NCI-H128 (cell line): ENCODE results near the gene GOLT1B.

Experiments
- DNase-seq: peaks from one replicate; lab custom pipeline; 2025; ENCODE audit not compliant: unreplicated experiment; lab: John Stamatoyannopoulos, UW

GOLT1B gene

GRCh38 chr12:21521541-21521940 lies 20.0 kb downstream of the GOLT1B start:
- no peak for DNase-seq

GRCh38 chr12:21523148-21523547 lies 21.6 kb downstream of the GOLT1B start:
- DNase-seq: no peak

GRCh38 chr12:21526053-21526452 lies 24.5 kb downstream of the GOLT1B start, which contains the start of gene SPX:
Gene SPX, plus strand, starts transcription at chr12:21526296. Its CDS starts 177 bp downstream, at chr12:21526473.
- DNase-seq: no peak

DNA sequence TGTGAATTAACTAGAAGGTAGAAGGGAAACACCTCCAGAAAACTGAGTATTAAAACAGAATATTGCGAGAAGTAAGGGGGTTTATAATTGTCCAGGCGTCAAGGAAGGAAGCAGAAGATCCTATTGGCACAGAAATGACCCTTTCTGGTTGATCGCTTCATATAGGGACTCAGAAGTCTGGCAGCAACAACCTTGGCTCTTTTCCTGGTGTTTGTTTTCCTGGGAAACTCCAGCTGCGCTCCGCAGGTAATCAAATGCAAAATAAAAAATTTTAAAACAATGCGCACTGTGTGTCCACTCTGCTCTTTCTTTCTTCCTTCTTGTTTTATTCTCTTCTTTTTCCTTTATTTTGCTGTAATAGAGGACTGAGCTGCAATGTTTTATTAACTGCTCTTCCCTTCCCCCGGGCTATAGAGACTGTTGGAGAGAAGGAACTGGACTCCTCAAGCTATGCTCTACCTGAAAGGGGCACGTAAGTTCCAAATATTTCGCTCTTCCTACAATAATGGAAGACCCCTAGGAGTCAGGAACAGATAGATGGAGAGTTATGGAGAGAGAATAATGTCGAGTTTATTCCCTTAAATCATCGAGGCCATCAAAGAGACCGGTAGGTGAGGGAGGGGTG lies 25.2 kb downstream of the GOLT1B start:
- no peak for DNase-seq

DNA sequence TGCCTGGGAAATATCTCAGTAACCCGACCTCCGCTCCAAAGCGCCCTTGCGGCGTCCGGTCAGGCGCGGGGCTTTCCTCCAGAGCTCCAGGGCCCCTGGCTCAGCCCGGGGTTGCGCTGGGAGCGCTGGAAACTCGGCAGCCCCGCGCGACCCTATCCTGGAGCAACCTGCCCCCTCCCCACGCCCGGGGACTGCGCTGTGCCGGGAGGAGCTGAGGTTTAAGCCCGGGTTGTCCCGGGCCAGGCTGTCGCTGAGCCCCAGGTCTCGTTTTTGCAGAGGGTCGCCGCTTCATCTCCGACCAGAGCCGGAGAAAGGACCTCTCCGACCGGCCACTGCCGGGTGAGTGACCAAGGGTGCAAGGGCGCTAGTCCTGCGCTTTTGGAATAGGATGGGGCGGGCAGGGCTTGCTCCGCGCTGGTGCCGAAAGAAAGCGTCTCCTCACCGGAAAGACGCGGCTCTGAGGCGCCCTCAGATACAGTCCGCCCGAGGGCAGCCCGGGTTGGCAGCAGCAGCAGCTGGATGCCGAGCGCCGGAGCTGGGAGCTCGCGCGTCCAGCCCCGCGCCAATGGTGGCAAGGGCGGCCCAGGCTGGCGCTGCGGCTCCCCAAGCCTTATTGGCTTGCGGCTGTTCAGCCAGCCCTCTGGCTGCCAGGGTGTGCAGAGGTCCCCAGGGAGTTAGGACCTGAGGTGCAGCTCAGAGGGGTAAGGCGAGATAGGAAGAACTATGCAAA lies 26.0 kb downstream of the GOLT1B start:
- DNase-seq: peak; percentile 14

DNA sequence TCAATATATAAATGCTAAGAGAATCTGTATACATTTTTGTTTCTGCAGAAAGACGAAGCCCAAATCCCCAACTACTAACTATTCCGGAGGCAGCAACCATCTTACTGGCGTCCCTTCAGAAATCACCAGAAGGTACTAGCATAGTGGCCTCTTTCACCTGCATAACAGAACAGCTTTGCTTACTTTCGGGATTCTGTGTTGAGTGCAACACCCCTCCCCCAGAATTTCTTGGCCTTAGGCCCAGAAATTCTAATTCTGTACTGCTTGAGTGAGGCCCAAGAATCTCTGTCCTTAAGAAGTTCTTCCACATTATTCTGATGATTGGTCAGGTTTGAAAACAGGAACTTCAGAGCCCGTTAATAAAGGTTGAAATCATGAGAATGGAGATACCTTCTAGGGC lies 27.4 kb downstream of the GOLT1B start:
- DNase-seq: no peak

GRCh38 chr12:21529456-21529855 lies 27.9 kb downstream of the GOLT1B start:
- DNase-seq: no peak

- DNase-seq: no peak
Observed at GRCh38 chr12:21538061-21538653, 36.6 kb downstream of the GOLT1B start.

- DNase-seq: no peak
Observed at GRCh38 chr12:21539797-21540196, 38.2 kb downstream of the GOLT1B start.

DNA sequence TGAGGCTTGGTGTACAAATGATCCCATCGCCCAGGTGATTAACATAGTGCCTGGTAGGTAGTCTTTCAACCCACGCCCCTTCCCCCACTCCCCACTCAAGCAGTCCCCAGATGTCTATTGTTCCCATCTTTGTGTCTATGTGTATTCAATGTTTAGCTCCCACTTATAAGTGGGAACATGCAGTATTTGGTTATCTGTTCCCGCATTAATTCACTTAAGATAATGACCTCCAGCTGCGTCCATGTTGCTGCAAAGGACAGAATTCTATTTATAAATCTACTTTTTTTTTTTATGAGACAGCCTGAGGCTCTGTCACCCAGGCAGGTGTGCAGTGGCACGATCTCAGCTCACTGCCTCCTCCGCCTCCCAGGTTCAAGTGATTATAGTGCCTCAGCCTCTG lies 40.2 kb downstream of the GOLT1B start:
- DNase-seq: no peak

DNA sequence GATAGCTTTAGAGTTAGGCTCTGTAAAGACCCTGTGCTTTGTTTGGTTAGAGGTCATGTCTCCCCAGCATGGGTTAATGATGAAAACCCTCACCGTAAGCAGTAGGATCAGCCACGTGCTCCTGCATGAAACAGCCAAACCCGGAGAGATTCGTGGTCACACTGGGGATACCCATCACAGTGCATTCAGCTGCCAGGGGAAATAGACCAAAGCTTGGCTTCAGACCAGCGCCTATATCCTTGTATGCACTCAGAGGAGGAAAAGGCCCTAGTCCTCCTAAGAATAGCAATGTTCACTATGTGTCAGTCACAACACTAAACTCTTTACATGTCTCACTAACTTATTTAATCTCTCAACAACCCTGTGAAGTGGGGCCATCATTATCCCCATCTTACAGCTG lies 40.8 kb downstream of the GOLT1B start:
- DNase-seq: no peak

GRCh38 chr12:21543151-21543550 lies 41.6 kb downstream of the GOLT1B start:
- DNase-seq: no peak

- no peak for DNase-seq
Observed at GRCh38 chr12:21545557-21545956, 44.0 kb downstream of the GOLT1B start.

DNA sequence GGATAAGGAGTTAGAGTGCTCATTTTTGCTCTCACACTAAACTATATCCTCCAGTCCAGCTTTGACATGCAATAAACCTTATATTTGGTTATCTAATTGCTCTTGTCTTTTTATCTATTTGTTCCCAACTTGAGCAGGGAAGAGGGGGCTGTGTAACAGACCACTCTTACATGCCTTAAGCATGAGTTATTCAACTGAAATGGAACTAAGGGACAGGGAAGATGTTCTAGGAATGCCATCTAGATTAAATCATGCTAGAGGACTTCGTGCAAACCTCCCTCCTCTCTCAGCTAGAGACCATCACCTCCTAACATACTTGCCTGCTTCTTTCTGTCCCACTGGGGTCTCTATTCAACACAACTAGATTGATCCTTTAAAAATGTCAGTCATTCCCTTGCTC lies 45.1 kb downstream of the GOLT1B start:
- DNase-seq: no peak

GRCh38 chr12:21547437-21547836 lies 45.8 kb downstream of the GOLT1B start:
- DNase-seq: no peak

- no peak for DNase-seq
Observed at GRCh38 chr12:21551841-21552465, 50.4 kb downstream of the GOLT1B start.

DNA sequence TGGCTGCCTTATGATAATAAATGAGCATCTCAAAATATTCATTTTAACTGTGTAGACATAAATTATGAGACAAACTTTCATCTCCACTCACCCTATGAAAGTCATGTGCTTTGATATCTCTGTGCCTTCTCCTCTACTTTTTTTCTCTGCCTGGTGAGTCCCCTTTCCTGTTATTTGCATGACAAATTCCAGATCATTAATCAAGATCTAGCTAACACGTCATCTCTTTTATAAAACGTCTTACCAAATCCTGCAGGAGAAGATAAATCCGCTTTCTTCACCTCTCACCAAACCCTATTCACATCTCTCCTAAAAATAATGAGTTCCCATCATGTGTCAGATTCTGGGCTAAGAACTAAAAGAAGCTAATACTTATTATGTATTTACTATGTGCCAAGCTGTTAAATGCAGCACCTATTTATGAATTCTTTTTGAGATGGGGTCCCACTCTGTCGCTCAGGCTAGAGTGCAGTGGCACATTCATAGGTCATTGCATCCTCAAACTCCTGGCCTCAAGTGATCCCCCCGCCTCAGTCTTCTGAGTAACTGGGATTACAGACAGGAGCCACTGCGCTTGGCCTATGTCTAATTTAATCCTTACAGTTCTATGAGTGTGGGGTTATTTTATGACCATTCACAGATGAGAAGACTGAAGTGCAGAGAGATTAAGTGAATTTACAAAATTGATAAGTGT lies 51.2 kb downstream of the GOLT1B start:
- no peak for DNase-seq

DNA sequence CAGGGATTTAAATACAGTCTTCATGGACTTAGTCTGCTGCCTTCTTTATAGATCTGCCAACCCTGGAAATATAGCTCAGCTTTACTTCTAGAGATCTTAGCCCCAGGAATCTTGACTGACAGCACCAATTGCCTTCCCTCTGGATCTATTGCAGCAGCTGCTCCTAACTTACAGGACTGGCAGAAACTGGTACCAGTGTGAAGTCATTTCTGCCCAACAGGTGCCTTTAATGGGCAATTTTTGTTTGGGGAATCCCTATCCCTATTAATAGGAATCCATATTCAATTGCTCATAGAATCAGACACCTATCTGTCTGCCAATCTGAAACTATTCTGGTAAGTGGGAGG lies 51.7 kb downstream of the GOLT1B start:
- DNase-seq: no peak

DNA sequence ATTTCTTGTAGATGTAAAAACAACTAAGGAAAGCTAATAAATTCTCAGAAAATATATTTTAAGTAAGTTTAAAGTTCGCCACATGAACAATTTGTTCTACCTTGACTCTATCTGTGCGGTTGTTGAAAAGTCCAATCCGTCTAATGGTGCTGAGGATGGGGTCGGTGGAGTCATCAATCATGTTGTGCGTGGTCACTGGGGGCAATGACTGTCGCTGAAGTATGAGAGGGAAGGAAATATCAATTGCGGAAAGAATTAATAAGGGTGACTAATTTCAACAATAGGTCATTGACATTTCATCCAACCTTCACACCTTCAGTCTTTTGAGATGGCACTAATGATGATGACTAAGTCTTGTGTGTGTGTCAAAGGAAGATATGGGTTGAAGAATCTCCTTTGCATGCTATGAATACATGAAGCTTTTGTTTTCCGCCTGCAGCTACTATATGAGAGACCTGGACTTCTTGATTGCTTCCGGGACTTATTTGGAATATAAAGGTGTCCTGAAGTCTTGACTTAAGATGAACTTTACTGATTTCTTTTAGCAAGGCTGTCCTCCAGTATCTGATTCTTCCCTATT lies 56.6 kb downstream of the GOLT1B start:
- no peak for DNase-seq

GRCh38 chr12:21559855-21560569 lies 58.4 kb downstream of the GOLT1B start:
- no peak for DNase-seq
